K562 (cell line): Measurements from ENCODE around the gene ATG10. TPM values are rescaled to one million over a fixed set of nuclear protein-coding genes. Genes with fewer than 3 reads are reported as not detected.
A peak's percentile ranks its signal among the peaks of the same experiment; 100 is the strongest.

Experiments
- ATAC-seq: fragments of 200-7000 bp; cut with Tn5 transposase; 3 replicates; pipeline ENCODE4 v1.9.1; 2020; ENCODE audit warnings: moderate library complexity
- BruUV-seq: library from RNA; stranded (reverse); fragments of 400-500 nt; replicated peaks from 2 replicates; lab custom pipeline; 2021; lab: Mats Ljungman, UMichigan
- CTCF ChIA-PET: fragments of 300-600 bp; formaldehyde crosslinking; extraction: SDS; loops from one replicate; lab custom pipeline; 2021; ENCODE audit warnings: low intra/inter-chr PET ratio; lab: Yijun Ruan, JAX
- POLR2A ChIA-PET: fragments of 300-600, 350-650 bp; sonication (Branson Sonifier 250); formaldehyde crosslinking; extraction: SDS; loops from one replicate; lab custom pipeline; 2021; ENCODE audit warnings: antibody characterized with exemption, inconsistent platforms; lab: Yijun Ruan, JAX
- DNase-seq, 4 experiments: peaks; one replicate each; pipeline versions ENCODE4 v3.0.0 to v3.0.0-alpha.2; 2011 to 2018; ENCODE audit warnings: low spot score in 3 of 4, mixed read lengths in 3 of 4; ENCODE audit errors: extremely low read depth in 1 of 4
- FAIRE-seq: peaks from 2 replicates; lab custom pipeline; 2011; peaks lifted over from hg19 to GRCh38; lab: Jason Lieb, UNC
- H2AFZ ChIP-seq: 2 replicates; pipeline ENCODE4 v1.6.0; 2011; ENCODE audit warnings: low read depth, low read length, control low read depth, inconsistent platforms
- H3K27ac ChIP-seq: fragments of 200-600 bp; 3 replicates; pipeline ENCODE4 v1.8.0; 2011; ENCODE audit warnings: low read depth, mild to moderate bottlenecking, control low read depth, inconsistent platforms, low read length, moderate library complexity, mixed read lengths; ENCODE audit errors: extremely low read depth
- H3K27me3 ChIP-seq, 2 experiments: fragments of 300-600 bp in 1 of 2; 2 replicates in 1 of 2; 3 replicates in 1 of 2; pipeline versions ENCODE4 v1.6.0 to v1.8.0; 2011; ENCODE audit warnings: inconsistent platforms in 2 of 2, low read length in 2 of 2, mild to moderate bottlenecking in 1 of 2, mixed read lengths in 1 of 2, moderate library complexity in 1 of 2; ENCODE audit not compliant: control insufficient read depth in 2 of 2, insufficient read depth in 2 of 2
- H3K36me3 ChIP-seq: fragments of 300-600 bp; 3 replicates; pipeline ENCODE4 v1.8.0; 2011; ENCODE audit warnings: mild to moderate bottlenecking, low read length, inconsistent platforms; ENCODE audit not compliant: control insufficient read depth, insufficient read depth
- H3K4me1 ChIP-seq, 2 experiments: fragments of 200-600 bp in 1 of 2; replicated peaks in 1 of 2; 2 replicates in 1 of 2; 3 replicates in 1 of 2; pipeline versions ENCODE4 v1.5.1 to v1.8.0; 2011; ENCODE audit warnings: inconsistent platforms in 2 of 2, low read length in 2 of 2, mild to moderate bottlenecking in 1 of 2, mixed read lengths in 1 of 2, moderate library complexity in 1 of 2; ENCODE audit not compliant: control insufficient read depth in 2 of 2, insufficient read depth in 2 of 2
- H3K4me2 ChIP-seq: 2 replicates; pipeline ENCODE4 v1.6.1; 2011; ENCODE audit warnings: low read length, control low read depth, inconsistent platforms, mixed read lengths; ENCODE audit not compliant: insufficient read depth
- H3K4me3 ChIP-seq: fragments of 200-600 bp; sonication (generic), shearing (Covaris generic); 2 replicates; pipeline ENCODE4 v1.5.1; 2016; ENCODE audit warnings: control low read depth, inconsistent platforms
- H3K79me2 ChIP-seq: fragments of 200-600 bp; 3 replicates; pipeline ENCODE4 v1.8.0; 2011; ENCODE audit warnings: low read length, inconsistent platforms; ENCODE audit not compliant: control insufficient read depth, insufficient read depth
- H3K9ac ChIP-seq, 2 experiments: 2 replicates each; pipeline versions ENCODE4 v1.6.0 to v1.6.1; 2011; ENCODE audit warnings: low read depth in 2 of 2, low read length in 2 of 2, control low read depth in 1 of 2, inconsistent platforms in 1 of 2, mild to moderate bottlenecking in 1 of 2, mixed read lengths in 1 of 2; ENCODE audit not compliant: insufficient read depth in 1 of 2
- H3K9me1 ChIP-seq: one replicate; pipeline ENCODE4 v1.6.0; 2011; ENCODE audit warnings: inconsistent platforms, mild to moderate bottlenecking, low read length, moderate library complexity; ENCODE audit not compliant: control insufficient read depth, insufficient read depth
- H3K9me3 ChIP-seq: replicated peaks from 2 replicates; pipeline ENCODE4 v1.5.1; 2011; ENCODE audit warnings: low read depth, low read length, inconsistent platforms; ENCODE audit not compliant: control insufficient read depth, insufficient read depth
- H4K20me1 ChIP-seq: replicated peaks from 2 replicates; pipeline ENCODE4 v1.6.1; 2011; ENCODE audit warnings: low read length, inconsistent platforms, mixed read lengths; ENCODE audit not compliant: control insufficient read depth, insufficient read depth
- AFF1 ChIP-seq, 2 experiments: fragments of 450-650 bp; IDR thresholded peaks; 2 replicates each; pipeline ENCODE4 v1.6.1; 2018; ENCODE audit warnings: mild to moderate bottlenecking in 2 of 2, low read depth in 1 of 2; ENCODE audit not compliant: partially characterized antibody in 2 of 2
- CEBPG ChIP-seq, 3 experiments: fragments of 200-800 bp in 1 of 3; sonication (Bioruptor generic) in 1 of 3; sonication (generic) in 1 of 3; formaldehyde crosslinking in 1 of 3; IDR thresholded peaks in 2 of 3; conservative IDR thresholded peaks in 1 of 3; 2 replicates each; pipeline versions ENCODE4 v1.6.1 to v1.8.0; 2016 to 2022; ENCODE audit warnings: missing compliant biosample characterization in 2 of 3, missing genetic modification characterization in 2 of 3, mild to moderate bottlenecking in 1 of 3, missing genetic modification reagents in 1 of 3
- FOXM1 ChIP-seq, 2 experiments: fragments of 450-650 bp in 1 of 2; sonication (generic) in 1 of 2; formaldehyde crosslinking in 1 of 2; IDR thresholded peaks; 2 replicates each; pipeline versions ENCODE4 v1.6.1 to v1.9.0; 2017 to 2022; ENCODE audit warnings: low read depth in 2 of 2, mild to moderate bottlenecking in 2 of 2, missing genetic modification reagents in 1 of 2, moderate library complexity in 1 of 2
- LEF1 ChIP-seq: fragments of 450-650 bp; IDR thresholded peaks from 2 replicates; pipeline ENCODE4 v1.6.1; 2016; ENCODE audit warnings: mild to moderate bottlenecking
- NBN ChIP-seq: fragments of 450-650 bp; IDR thresholded peaks from 2 replicates; pipeline ENCODE4 v1.6.1; 2016; ENCODE audit warnings: low read depth, mild to moderate bottlenecking
- PYGO2 ChIP-seq: fragments of 450-650 bp; IDR thresholded peaks from 2 replicates; pipeline ENCODE4 v1.6.1; 2016; ENCODE audit warnings: mild to moderate bottlenecking, missing genetic modification characterization, moderate library complexity, missing compliant biosample characterization
- TBP ChIP-seq: optimal IDR thresholded peaks from 2 replicates; pipeline ENCODE3; 2011; ENCODE audit warnings: low read depth, low read length, improper control_type of control experiment
- ZNF512 ChIP-seq: IDR thresholded peaks from 2 replicates; pipeline ENCODE4 v1.6.1; 2016; ENCODE audit warnings: missing genetic modification characterization, missing compliant biosample characterization
- ZNF592 ChIP-seq: fragments of 450-650 bp; IDR thresholded peaks from 2 replicates; pipeline ENCODE4 v1.6.1; 2017; ENCODE audit warnings: antibody characterized with exemption, mild to moderate bottlenecking
- WGBS: fragments of 100-300 bp; shearing (Covaris generic); methylation state at CpG from one replicate; pipeline ENCODE4 v1.1.6; 2016; ENCODE audit warnings: low coverage, mixed read lengths; ENCODE audit not compliant: insufficient coverage; ENCODE audit errors: missing lambda C conversion rate; 5-methylcytosine and 5-hydroxymethylcytosine counted together
- in situ Hi-C: fragments of 300-500 bp; cut with MboI; formaldehyde crosslinking; loops from 4 replicates; pipeline ENCODE4 v1.15.0; 2018; ENCODE audit warnings: inconsistent platforms, mixed read lengths
- intact Hi-C: fragments of 100-400 bp; cut with micrococcal nuclease; formaldehyde crosslinking; loops from 2 replicates; pipeline ENCODE4 v1.14.2; 2022
- polyA plus RNA-seq, 8 experiments: library from polyadenylated mRNA; depleted of rRNA in 4 of 8; stranded (reverse) in 5 of 8; unstranded in 3 of 8; fragments of >200 nt; fragmentation: Nextera tagmentation in 2 of 8; fragmentation: Illumina TruSeq in 1 of 8; extraction: Ambion mirVana in 2 of 8; extraction: Trizol in 1 of 8; gene quantifications; 2 replicates each; pipeline versions ENCODE4 v1.2.1 to v1.2.3, GENCODE V29; 2011 to 2014; ENCODE audit warnings: inconsistent platforms in 1 of 8, missing spikeins in 1 of 8
- total RNA-seq, 7 experiments: library from RNA; depleted of rRNA in 6 of 7; stranded (reverse); fragments of >200 nt in 6 of 7; fragmentation: Illumina TruSeq in 2 of 7; extraction: Trizol in 2 of 7; gene quantifications; 2 replicates each; pipeline versions ENCODE4 v1.2.1 to v1.2.3, GENCODE V29; 2011 to 2021; ENCODE audit warnings: low replicate concordance in 1 of 7

The ATG10 gene
- total and polyA plus RNA-seq, 9 of the 15 experiments (the other 6 are each of a cell fraction or from before 2014, with no cell fraction given), result 7.0 to 18.8 (median 14.6) TPM

- ChIA-PET CTCF (no interaction called here), POLR2A (interaction anchor here (0.6 to 1.0 kb wide), 4 partner anchors 9 to 440 kb away, joined by 3 to 5 read pairs (median 4); no protein-coding TSS in a partner anchor)
- in situ Hi-C loops, result no loop called here
- intact Hi-C loops, result loop anchor here (1.0 to 5.0 kb wide), 4 partner anchors 64 to 219 kb away; partner anchors contain the start of gene SSBP2
- Histone ChIP-seq H3K9me3 (no peaks in the 10 kb centered on the region), H3K27me3 (no peaks in the 10 kb centered on the region), H3K4me2 (peak overlapping the region; percentile 82), H2AFZ (peak overlapping the region; percentile 90), H3K27ac (peak overlapping the region; percentile 97), H3K9me1 (no peaks in the 10 kb centered on the region), H3K4me3 (peak overlapping the region; percentile 63), H4K20me1 (no peaks in the 10 kb centered on the region), H3K9ac (peak overlapping the region; percentile 84 to 95), H3K79me2 (peaks cover 32% of the 10 kb centered on the region), H3K36me3 (peaks cover 1% of the 10 kb centered on the region; the same call in 1 of the 3 replicates), H3K4me1 (peaks cover 8 to 10% of the 10 kb centered on the region in 2 experiments; a peak in 4 of 5 replicates)
- WGBS, result 3% methylated on average over 11 of the region's 11 CpGs
- FAIRE-seq, result peak; percentile 59
- peak; percentile 2 for ATAC-seq
- peak in 2 of 4 experiments; percentile 34 to 42 for DNase-seq
- TSS peak; percentile 83 for BruUV-seq
- 0 out of 2 replicates have a peak, but pooled peaks have one; percentile 23 for TF ChIP-seq FOXM1 (IDR thresholded peaks at IDR 0.05; ENCODE audit: low read depth)
- no peak for TF ChIP-seq FOXM1 (CRISPR knock-in tag; IDR thresholded peaks at IDR 0.05; ENCODE audit: low read depth)
- peak; percentile 67 for TF ChIP-seq NBN
- TF ChIP-seq CEBPG (CRISPR knock-in tag; IDR thresholded peaks at IDR 0.05), result no peak
- TF ChIP-seq CEBPG (tag; conservative IDR thresholded peaks at IDR 0.05 in 1 of 2, IDR thresholded peaks at IDR 0.05 in 1 of 2), result peak in 1 of 2 experiments; percentile 57; a peak in 1 of 4 replicates
- no peak for TF ChIP-seq PYGO2
- 0 out of 2 replicates have a peak, but pooled peaks have one; percentile 40 for TF ChIP-seq ZNF592
- TF ChIP-seq LEF1, result 0 out of 2 replicates have a peak, but pooled peaks have one; percentile 22
- no peak for TF ChIP-seq TBP
- TF ChIP-seq ZNF512 (tag), result peak; percentile 29; the same call in 1 of the 2 replicates
- peak in 1 of 2 experiments; percentile 33 for TF ChIP-seq AFF1 (IDR thresholded peaks at IDR 0.05; ENCODE audit: low read depth in 1 of 2, partially characterized antibody in 2 of 2)
Observed at GRCh38 chr5:81971111-81971711, 612 bp upstream of the ATG10 start.
